ENCODE results near the gene SLC35B2.

SLC35B2 gene

DNA sequence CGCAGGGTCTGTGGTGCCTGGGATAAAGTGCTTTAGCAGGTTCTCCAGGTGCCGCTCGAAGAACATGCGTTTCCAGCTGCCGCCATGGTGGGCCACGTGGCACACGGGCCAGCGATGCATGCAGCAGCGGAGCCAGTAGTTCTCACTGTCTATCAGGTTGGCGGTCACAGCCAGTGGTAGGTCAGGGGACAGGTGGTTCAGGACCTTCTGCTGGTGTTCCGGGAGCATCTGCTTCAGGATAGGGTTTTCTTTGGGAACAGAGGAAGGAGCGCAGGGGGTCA, 28.9 kb upstream of the SLC35B2 start:
- DNase-seq (ENCODE audit: extremely low read depth in 1 of 2, low read depth in 1 of 2), result no peak

DNA sequence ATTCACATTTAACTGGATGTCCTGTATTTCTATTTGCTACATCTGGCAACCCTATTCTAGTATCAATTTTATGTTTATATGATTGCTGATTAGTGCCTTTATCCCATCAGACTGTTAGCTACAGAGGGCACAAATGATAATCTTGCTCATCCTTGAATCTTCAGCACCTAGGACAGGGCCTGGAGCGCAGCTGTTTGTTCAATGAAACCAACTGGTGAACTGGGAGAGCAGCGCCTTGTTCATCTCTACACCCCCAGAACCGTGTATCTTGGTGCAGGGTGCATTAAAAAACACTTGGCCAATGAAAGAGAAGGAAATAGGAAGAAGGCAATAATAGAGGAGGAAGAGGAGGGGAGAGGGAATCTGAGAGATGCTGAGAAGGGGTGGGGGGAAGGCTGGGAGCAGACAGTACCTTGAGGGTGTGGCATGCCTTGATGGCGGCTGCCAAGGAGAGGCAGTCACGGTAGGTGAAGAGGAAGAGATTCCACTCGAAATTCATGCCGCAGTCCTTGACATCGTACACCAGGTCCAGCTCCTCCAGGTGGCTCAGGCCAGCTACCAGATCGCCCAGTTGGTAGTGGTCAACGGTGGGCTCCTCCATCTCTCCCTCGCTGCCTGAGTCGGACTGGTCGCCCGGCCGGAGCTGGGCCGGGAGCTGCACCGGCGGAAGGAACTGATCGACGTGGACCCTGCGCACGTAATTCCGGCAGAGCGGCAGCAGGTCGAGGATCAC, 28.4 kb upstream of the SLC35B2 start:
- no peak for DNase-seq (ENCODE audit: extremely low read depth in 1 of 2, low read depth in 1 of 2)

DNA sequence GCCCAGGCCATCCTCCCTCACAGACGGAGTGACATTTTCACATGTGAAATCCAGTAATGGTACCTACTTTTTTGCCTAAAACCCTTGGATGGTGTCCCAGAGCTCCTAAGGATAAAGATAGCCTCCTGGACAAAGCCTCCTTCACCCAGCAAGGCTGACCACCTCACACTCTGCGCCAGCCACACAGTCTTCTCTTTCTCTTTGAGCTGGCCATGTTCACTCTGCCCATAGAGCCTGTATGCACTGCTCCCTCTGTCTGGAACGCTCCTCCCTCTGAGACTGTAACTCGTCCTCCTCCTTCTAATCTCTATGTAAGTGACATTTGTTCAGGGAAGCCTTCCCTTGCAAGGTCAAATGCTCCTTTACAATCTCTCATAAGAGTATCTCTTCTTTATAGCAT, 27.5 kb upstream of the SLC35B2 start:
- DNase-seq (ENCODE audit: extremely low read depth in 1 of 2, low read depth in 1 of 2), result no peak

DNA sequence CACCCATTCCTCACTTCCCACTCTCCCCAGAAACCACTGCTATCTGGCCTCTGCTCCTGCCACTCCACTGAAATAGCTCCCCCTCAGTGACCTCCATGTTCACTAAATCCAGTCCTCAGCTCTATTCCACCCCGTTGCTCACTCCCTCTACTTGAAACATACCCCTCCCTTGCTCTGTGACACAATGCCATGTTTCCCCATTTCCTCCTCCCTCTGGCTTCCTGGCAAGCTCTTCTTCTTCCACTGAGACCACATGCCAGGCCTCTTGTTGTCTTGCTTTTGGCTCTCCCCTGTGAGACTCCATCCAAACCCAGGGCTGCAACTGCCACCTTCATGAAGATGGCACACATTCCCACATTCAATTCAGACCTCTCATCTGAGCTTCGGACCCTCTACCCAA, 26.8 kb upstream of the SLC35B2 start:
- DNase-seq (ENCODE audit: extremely low read depth in 1 of 2, low read depth in 1 of 2), result no peak

DNA sequence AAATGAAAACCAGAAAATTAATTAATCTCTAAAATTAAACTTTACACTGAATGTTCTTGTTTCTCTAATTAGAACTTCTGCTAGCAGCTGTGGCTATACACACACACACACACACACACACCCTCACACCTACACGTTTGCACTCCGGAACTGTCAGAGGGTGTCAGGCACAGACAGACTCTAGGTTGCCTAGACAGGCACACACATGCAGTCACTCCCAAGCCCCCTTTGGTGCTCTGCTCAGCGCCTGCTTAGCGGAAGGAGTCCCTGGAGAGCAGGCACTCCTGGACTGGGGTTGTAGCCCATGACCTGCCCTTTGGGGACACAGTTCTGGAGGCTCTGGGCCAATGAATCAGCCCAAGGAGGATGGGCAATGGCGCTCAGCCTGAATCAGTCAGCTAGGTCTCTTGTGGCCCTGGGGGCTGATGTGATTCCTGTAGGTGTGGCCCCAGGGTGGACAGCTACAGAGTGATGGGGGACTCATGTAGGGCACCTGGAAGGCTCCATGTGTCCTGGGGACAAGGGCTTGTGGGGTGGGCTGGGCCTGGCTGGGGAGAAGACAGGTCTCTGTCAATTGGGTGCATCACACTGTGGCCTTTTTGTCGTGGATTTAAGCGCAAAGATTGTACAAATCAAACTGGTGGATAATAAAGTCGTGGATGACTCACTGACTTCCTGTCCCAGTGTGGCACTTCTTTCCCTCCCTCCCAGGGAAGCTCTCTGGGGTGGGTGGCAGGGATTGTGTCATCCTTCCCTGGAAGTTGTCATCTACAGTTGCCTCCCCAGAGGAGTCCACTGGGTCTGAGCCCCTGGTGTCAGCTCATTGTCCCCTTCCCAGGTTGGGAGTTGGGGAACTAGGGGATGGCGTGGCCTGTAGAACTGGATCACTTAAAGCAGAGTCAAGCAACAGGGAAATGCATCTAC, 21.7 kb upstream of the SLC35B2 start:
- no peak for DNase-seq (ENCODE audit: extremely low read depth in 1 of 2, low read depth in 1 of 2)

DNA sequence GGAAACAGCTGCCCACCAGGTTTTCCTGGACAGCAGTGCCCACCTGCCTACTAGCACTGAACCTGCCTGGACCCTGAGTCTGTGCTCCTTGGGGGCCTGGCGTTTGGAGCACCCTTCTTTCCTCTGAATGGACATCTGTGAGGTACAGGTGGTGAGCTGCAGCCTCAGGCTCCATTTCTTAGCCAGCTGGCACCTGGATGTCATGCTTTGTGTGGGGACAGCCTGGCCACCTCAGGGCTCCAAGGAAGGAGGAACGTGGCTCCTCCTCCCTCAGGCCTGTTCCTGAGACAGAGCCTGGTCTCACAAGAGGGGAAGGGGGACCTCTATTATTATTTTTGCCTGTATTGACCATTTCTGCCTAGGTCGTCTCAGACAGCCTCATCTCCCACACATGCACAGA, 21.0 kb upstream of the SLC35B2 start:
- DNase-seq (ENCODE audit: extremely low read depth in 1 of 2, low read depth in 1 of 2), result no peak

DNA sequence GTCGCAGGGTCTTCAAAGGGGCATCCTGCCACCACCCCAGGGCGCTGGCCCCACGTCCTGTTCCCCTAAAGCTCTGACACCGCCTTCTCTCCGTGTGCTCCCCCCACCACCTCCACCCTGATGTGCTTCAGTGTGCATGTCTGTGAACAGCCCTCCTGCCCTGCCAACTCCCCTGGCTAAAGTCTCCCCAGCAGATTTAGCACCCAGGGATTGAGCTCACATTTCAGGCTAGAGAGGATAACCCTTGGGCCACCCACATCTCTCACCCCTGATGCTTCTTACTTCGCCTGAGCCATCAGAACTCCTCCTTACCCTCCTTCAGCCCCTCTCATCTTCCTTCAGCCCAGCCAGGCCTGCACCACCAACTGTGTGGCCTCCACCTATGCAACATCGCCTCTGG, 20.4 kb upstream of the SLC35B2 start:
- DNase-seq (ENCODE audit: extremely low read depth in 1 of 2, low read depth in 1 of 2), result no peak

DNA sequence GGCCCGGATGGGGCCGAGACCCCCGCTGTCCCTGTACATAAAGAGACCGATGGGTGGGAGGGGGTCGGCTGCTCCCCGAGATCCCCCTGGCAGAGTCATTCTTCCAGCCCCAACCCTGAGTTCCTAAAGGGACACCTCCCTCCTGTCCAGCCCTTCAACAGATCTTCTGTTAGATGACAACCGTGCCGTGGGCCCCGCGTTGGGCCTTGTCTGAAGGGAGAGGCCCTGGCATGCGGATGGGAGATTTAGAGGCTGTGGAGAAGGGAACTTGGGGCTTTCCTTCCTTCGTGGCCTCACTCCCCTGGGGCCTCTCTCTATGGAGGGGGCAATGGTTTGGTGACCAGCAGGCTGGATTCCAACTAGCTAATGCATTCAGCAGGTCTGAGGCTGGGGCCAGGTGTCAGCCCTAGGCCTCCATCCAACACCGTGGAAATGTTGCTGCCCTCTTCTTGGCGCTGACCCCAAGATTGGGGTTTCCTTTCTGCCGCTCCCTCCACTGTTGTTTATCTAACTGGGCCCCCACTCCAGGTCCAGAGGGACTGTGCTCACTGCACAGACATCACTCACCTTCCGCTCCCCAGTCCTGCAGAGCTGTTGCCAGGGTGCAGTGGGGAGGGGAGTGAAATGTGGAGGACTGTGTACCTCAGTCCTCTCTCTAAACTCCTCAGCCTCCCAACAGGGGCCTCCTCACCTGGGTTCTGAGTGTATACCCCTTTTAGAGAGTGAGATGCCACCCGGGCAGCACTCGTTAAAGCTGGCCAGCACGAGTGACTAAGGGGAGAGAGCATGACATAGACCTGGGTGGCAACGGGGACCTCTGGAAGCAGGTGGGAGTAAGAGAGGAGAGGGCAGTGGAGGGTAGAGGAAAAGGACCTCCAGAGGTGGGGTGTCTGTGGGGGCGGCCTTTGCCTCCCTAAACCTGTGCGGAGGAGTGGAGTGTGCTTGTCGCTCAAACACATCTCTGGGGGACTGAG, 19.6 kb upstream of the SLC35B2 start:
- DNase-seq (ENCODE audit: extremely low read depth in 1 of 2, low read depth in 1 of 2), result no peak

DNA sequence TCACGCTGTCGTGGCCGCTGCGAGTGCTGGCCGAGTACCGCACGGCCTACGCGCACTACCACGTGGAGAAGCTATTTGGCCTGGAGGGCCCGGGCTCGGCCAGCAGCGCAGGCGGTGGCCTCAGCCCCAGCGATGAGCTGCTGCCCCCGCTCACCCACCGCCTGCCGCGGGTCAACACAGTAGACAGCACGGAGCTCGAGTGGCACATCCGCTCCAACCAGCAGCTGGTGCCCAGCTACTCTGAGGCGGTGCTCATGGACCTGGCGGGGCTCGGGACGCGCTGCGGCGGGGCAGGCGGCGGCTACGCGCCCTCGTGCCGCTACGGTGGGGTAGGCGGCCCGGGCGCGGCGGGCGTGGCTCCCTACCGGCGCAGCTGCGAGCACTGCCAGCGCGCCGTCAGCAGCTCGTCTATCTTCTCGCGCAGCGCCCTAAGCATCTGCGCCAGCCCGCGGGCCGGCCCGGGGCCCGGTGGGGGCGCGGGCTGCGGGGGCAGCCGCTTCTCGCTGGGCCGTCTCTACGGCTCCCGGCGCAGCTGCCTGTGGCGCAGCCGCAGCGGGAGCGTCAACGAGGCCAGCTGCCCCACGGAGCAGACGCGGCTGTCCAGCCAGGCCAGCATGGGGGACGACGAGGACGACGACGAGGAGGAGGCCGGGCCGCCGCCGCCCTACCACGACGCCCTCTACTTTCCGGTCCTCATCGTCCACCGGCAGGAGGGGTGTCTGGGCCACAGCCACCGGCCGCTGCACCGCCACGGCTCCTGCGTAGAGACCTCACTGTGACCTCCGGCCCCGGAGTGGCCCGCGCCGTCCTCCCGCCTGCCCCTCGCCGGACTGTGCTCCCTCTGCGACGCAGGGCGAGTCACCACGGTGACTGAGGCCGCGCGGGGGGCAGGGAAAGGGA, 18.7 kb upstream of the SLC35B2 start:
- no peak for DNase-seq (ENCODE audit: extremely low read depth in 1 of 2, low read depth in 1 of 2)

DNA sequence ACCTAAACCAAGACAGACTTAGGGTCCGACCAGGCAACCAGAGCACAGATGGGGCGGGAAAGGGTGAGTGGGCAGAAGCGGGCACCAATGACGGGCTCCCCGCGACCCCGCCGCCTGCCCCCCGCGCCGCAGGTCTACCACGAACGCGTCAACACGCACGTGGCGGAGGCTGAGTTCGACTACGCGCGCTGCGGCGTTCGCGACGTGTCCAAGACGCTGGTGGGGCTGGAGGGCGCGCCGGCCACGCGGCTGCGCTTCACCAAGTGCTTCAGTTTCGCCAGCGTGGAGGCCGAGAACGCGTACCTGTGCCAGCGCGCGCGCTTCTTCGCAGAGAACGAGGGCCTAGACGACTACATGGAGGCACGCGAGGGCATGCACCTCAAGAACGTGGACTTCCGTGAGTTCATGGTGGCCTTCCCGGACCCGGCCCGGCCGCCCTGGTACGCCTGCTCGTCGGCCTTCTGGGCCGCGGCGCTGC, 18.0 kb upstream of the SLC35B2 start:
- no peak for DNase-seq (ENCODE audit: extremely low read depth in 1 of 2, low read depth in 1 of 2)

DNA sequence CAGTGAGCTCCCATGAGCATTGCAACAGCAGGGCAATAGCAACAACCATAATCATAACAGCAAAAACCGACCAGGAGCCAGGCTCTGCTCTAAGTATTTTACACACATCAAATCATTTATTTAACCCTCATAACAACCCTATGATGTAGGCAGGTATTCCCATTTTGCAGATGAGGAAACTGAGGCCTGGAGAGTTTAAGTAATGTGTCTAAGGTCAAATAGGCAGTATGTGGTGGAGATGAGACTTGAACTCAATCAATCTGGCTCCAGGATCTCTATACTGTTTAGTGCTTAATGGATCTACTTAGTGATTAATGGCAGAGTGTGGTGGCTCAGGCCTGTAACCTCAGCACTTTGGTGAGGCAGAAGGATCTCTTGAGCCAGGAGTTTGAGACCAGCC, 16.3 kb upstream of the SLC35B2 start:
- no peak for DNase-seq (ENCODE audit: extremely low read depth in 1 of 2, low read depth in 1 of 2)

DNA sequence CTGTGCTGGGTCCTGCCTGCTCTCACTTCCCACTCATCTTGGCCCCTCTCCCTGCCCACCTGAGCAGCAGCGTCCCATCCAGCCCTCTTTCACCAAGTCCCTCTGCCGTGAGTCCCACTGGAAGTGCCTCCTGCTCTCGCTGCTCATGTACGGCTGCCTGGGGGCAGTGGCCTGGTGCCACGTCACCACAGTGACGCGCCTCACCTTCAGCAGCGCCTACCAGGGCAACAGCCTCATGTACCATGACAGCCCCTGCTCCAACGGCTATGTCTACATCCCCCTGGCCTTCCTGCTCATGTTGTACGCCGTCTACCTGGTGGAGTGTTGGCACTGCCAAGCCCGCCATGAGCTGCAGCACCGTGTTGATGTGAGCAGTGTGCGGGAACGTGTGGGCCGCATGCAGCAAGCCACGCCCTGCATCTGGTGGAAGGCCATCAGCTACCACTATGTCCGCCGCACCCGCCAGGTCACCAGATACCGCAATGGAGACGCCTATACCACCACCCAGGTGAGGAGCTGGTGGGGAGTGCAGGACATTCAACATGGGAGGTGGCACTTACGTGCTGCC, 15.8 kb upstream of the SLC35B2 start:
- DNase-seq (ENCODE audit: extremely low read depth in 1 of 2, low read depth in 1 of 2), result no peak

DNA sequence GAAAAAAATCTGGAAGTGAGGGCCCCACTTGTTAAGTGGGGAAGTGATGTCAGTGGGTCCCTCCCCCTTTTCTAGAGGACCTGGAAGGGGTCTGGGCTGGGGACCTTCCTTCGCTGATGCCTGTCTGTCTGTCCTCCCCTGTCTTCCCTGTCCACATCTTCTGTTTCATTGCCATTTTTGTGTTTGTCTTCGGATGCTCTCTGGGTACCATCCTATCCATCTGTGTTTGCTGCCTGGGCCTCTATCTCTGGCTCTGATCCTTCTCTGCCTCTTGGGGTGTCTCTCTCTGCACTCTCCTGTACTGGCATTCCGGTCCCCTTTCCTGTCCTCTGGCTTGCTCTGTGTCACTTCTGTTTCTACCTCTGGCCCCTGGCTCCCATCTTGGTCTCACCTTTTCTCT, 15.2 kb upstream of the SLC35B2 start:
- no peak for DNase-seq (ENCODE audit: extremely low read depth in 1 of 2, low read depth in 1 of 2)

DNA sequence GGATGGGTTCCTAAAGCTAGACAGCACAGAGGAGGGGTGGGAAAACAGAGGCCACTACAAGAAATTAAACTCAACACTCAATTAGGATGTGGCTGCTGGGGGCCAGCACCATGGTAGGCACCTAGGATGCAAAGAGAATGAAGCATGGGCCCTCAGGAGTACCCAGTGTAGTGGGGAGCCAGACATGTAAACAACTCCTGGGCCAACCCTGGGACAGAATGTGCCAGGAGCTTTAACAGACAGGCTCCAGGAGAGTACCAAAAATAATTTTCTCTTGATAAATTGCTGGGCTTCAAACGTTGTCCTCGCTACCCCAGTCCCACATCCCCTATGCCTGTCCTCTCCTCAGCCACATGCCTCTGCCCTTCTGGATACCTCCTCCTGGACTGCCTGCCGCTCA, 14.6 kb upstream of the SLC35B2 start:
- no peak for DNase-seq (ENCODE audit: extremely low read depth in 1 of 2, low read depth in 1 of 2)

DNA sequence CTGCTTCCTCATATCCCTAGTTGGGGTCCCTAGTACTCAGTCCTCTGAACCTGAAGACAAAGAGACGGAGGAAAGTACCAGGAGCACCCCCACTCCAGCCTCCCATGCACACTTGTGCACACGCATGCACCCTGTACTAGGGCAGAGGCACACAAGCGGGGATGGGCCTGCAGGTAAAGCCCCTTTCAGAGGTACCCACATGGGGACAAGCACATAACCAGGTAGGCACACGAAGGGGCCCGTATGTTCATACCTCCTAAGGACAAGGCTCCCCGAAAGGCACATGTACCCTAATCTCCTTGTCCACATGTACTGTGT, 14.0 kb upstream of the SLC35B2 start:
- DNase-seq (ENCODE audit: extremely low read depth in 1 of 2, low read depth in 1 of 2), result no peak

DNA sequence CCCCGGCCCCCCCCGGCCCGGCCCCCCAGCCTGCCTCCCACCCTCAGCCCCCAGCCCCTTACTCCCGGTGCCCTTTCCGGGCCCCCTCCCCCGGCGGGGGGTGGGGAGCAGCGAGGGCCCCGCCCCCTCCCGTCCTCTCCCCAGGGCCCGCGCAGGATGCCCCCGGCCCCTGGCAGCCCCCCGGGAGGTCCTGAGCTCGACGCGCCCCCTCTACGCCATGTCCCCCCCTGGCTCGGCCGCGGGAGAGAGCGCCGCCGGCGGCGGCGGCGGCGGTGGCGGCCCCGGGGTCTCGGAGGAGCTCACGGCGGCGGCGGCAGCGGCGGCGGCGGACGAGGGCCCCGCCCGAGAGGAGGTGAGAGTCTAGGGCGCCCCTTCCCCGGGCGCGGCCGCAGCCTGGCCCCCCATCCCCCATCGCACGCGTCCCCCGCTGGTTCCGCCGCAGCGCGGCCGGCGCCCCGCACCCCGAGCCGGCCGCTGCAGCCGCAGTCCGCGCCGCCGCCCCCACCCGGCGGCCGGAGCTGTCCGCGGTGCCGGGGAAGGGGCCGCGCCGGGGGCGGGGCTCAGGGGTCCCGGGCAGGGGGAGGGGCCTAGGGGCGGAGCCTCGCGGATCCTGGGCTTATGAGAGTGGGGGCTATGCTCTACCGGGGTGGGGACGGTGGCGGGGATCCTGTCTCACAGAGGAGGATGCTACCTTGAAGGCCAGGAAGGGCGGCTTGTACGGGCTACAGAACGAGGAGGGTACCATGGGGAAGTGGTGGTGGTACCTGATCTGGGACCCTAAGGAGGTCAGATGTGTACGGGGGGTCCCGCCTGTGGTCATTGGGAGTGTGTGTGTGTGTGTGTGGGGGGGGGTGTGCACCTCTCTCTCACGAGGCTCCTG, 13.4 kb upstream of the SLC35B2 start:
- no peak for DNase-seq (ENCODE audit: extremely low read depth in 1 of 2, low read depth in 1 of 2)

DNA sequence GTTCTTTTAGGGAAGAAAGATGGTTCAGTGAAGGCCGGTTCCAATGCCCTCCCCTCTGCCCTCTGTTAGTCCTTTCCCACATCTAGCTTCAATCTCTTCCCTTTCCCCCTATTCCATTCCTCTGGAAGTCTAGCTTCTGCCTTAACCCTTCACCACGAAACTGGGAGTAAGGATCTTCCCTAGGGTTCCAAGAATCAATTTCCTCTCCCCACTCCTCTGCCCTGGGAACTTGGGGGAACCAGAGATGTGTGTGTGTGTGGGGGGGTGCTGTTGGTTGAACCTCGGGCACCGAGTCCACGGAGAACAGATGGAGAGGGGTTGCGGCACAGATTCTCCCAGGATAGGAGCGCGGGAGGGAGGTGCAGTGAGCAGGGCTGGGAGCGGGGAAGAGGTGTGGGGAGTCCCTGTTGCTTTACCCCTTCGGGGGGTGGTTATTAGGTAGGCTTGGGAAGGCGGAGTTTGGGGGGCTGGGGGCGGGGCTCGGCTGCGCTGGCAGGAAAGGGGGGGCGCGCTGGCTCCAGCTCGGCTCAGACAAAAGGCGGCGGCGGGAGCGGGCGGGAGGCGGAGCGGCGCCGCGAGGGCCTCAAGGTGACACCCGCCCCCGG, 12.7 kb upstream of the SLC35B2 start, which contains the start of gene TMEM151B:
Gene TMEM151B (plus strand): TSS at position 530 of the 605 bp plus-strand sequence. CDS start 293 bp downstream, outside the sequence.
- no peak for DNase-seq (ENCODE audit: extremely low read depth in 1 of 2, low read depth in 1 of 2)

DNA sequence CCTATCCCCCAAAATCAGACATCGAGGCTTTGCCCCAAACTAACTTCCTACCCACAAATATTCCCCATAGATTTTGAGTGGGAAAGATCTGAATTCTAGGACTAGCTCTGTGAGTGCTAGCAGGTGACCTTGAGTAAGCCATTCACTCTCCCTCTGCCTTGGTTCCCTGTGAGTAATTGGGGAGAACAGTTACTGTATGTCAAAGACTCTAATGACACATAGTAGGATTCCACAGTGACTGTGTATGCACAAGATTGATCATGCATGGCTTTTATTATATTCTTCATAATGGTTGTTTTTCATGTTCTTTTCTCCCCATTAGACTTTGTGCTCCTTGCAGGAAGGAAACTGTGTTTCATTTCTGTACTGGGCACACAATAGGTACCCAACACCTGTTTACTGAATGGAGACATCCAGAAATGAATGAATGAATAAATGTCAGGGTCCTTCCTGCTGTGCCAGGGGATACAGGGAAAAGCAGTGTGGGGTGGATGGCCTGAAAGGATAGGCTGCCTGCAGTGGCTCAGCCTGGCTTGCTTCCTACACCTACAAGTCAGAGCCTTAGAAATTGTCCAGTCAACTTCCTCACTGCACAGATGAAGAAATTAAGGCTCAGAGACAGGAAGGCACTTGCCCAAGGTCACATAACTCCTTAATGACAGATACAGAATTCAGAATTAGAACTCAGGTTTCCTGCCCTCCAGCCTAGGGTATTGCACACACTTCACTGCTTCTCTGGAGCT, 12.0 kb upstream of the SLC35B2 start:
- no peak for DNase-seq (ENCODE audit: extremely low read depth in 1 of 2, low read depth in 1 of 2)
